Nephron progenitor cell (in vitro differentiated cells): ENCODE measurements around the gene MED12L.

Experiments
- DNase-seq: peaks from one replicate; pipeline ENCODE4 v3.0.0; 2021
- H3K27ac Mint-ChIP-seq: 2 replicates; pipeline ENCODE4 v1.8.0; 2021; ENCODE audit warnings: mild to moderate bottlenecking, moderate library complexity, mixed read lengths
- H3K27me3 Mint-ChIP-seq: 2 replicates; pipeline ENCODE4 v1.8.0; 2021; ENCODE audit warnings: mild to moderate bottlenecking, low read depth, mixed read lengths; ENCODE audit not compliant: poor library complexity
- H3K36me3 Mint-ChIP-seq: 2 replicates; pipeline ENCODE4 v1.8.0; 2021; ENCODE audit warnings: low read depth, mixed read lengths
- H3K4me1 Mint-ChIP-seq: 2 replicates; pipeline ENCODE4 v1.8.0; 2021; ENCODE audit warnings: mixed read lengths
- H3K4me3 Mint-ChIP-seq: 2 replicates; pipeline ENCODE4 v1.8.0; 2021; ENCODE audit warnings: mild to moderate bottlenecking, moderate library complexity, mixed read lengths
- H3K9me3 Mint-ChIP-seq: 2 replicates; pipeline ENCODE4 v1.8.0; 2021; ENCODE audit warnings: mild to moderate bottlenecking, moderate library complexity, mixed read lengths
- CTCF ChIP-seq: fragments of 200-600 bp; sonication (generic); IDR thresholded peaks from 2 replicates; pipeline ENCODE4 v1.5.0; 2021; ENCODE audit warnings: antibody characterized with exemption

MED12L gene

GRCh38 chr3:151479452-151479851, 394.0 kb downstream of the MED12L start:
- no peaks in the 10 kb centered on the region for H3K27me3 Mint-ChIP-seq
- no peak for TF ChIP-seq CTCF
- H3K36me3 Mint-ChIP-seq, result peaks cover 12% of the 10 kb centered on the region
- no peak for DNase-seq
- H3K4me3 Mint-ChIP-seq, result no peak overlapping the region
- no peak overlapping the region for H3K27ac Mint-ChIP-seq
- peaks cover 22% of the 10 kb centered on the region for H3K9me3 Mint-ChIP-seq
- H3K4me1 Mint-ChIP-seq, result peaks cover 38% of the 10 kb centered on the region

DNA sequence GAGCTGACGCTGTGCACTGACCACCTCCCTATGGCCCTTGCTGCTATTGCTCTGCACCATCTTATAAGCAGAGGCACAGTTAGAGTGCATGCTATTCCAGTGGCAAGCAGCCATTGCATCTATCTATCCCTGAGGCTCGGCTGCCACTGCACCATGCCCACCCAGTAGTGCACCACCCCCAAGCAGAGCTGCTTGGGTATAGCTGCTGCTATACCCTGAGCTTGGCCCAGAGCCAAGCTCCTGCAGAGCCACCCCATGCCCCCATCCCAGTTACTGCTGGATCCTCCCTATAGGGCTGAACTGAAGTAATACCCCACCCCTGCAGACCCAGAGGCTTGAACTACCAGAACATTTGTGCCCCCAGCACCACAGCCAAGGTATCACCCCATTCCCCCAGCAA, 395.0 kb downstream of the MED12L start:
- H3K36me3 Mint-ChIP-seq, result peaks cover 12% of the 10 kb centered on the region
- no peaks in the 10 kb centered on the region for H3K27me3 Mint-ChIP-seq
- peaks cover 38% of the 10 kb centered on the region for H3K4me1 Mint-ChIP-seq
- TF ChIP-seq CTCF, result no peak
- no peak overlapping the region for H3K27ac Mint-ChIP-seq
- H3K4me3 Mint-ChIP-seq, result no peak overlapping the region
- H3K9me3 Mint-ChIP-seq, result peaks cover 30% of the 10 kb centered on the region
- no peak for DNase-seq

- H3K27me3 Mint-ChIP-seq, result no peaks in the 10 kb centered on the region
- H3K4me1 Mint-ChIP-seq, result peaks cover 13% of the 10 kb centered on the region
- no peak overlapping the region for H3K4me3 Mint-ChIP-seq
- H3K9me3 Mint-ChIP-seq, result peaks cover 34% of the 10 kb centered on the region
- DNase-seq, result no peak
- no peak overlapping the region for H3K27ac Mint-ChIP-seq
- H3K36me3 Mint-ChIP-seq, result peaks cover 12% of the 10 kb centered on the region
- TF ChIP-seq CTCF, result no peak
These were observed 398.0 kb downstream of the MED12L start for GRCh38 chr3:151483488-151483887.

- Mint-ChIP-seq H3K27me3 (no peaks in the 10 kb centered on the region), H3K4me3 (no peak overlapping the region), H3K4me1 (peaks cover 7% of the 10 kb centered on the region), H3K36me3 (peaks cover 12% of the 10 kb centered on the region), H3K27ac (no peak overlapping the region), H3K9me3 (peaks cover 34% of the 10 kb centered on the region)
- no peak for DNase-seq
- no peak for TF ChIP-seq CTCF
These were observed 398.6 kb downstream of the MED12L start for GRCh38 chr3:151483961-151484520.
